Measurements from ENCODE around the gene DCUN1D5.

The DCUN1D5 gene

GRCh38 chr11:103085758-103086365 is 6.1 kb downstream of the DCUN1D5 start:
- Histone ChIP-seq H3K4me1 (ENCODE audit: control insufficient read depth, insufficient read depth, low read length) (peaks cover 4% of the 10 kb centered on the region), H3K36me3 (ENCODE audit: control insufficient read depth, insufficient read depth, low read length) (peaks cover 4% of the 10 kb centered on the region), H3K27me3 (ENCODE audit: control insufficient read depth, insufficient read depth, low read length) (no peaks in the 10 kb centered on the region), H3K9ac (ENCODE audit: low read depth, low read length) (no peak overlapping the region), H3K4me3 (ENCODE audit: low read depth, low read length) (no peak overlapping the region), H3K9me3 (ENCODE audit: control insufficient read depth, insufficient read depth, low read length) (no peaks in the 10 kb centered on the region)

- peaks cover 8% of the 10 kb centered on the region for H3K36me3 ChIP-seq (ENCODE audit: control insufficient read depth, insufficient read depth, low read length)
- no peaks in the 10 kb centered on the region for H3K4me1 ChIP-seq (ENCODE audit: control insufficient read depth, insufficient read depth, low read length)
- H3K9me3 ChIP-seq (ENCODE audit: control insufficient read depth, insufficient read depth, low read length): no peaks in the 10 kb centered on the region
- H3K27me3 ChIP-seq (ENCODE audit: control insufficient read depth, insufficient read depth, low read length): no peaks in the 10 kb centered on the region
- H3K4me3 ChIP-seq (ENCODE audit: low read depth, low read length): no peak overlapping the region
- H3K9ac ChIP-seq (ENCODE audit: low read depth, low read length): no peak overlapping the region
Observed at GRCh38 chr11:103079833-103080232, 12.1 kb downstream of the DCUN1D5 start.

- Histone ChIP-seq H3K36me3 (ENCODE audit: control insufficient read depth, insufficient read depth, low read length) (peaks cover 8% of the 10 kb centered on the region), H3K4me1 (ENCODE audit: control insufficient read depth, insufficient read depth, low read length) (no peaks in the 10 kb centered on the region), H3K9ac (ENCODE audit: low read depth, low read length) (no peak overlapping the region), H3K27me3 (ENCODE audit: control insufficient read depth, insufficient read depth, low read length) (no peaks in the 10 kb centered on the region), H3K4me3 (ENCODE audit: low read depth, low read length) (no peak overlapping the region), H3K9me3 (ENCODE audit: control insufficient read depth, insufficient read depth, low read length) (no peaks in the 10 kb centered on the region)
Observed at GRCh38 chr11:103078710-103079109, 13.2 kb downstream of the DCUN1D5 start.

GRCh38 chr11:103077554-103077953 is 14.4 kb downstream of the DCUN1D5 start:
- no peaks in the 10 kb centered on the region for H3K27me3 ChIP-seq (ENCODE audit: control insufficient read depth, insufficient read depth, low read length)
- H3K4me3 ChIP-seq (ENCODE audit: low read depth, low read length): no peak overlapping the region
- H3K9ac ChIP-seq (ENCODE audit: low read depth, low read length): no peak overlapping the region
- H3K36me3 ChIP-seq (ENCODE audit: control insufficient read depth, insufficient read depth, low read length): peaks cover 8% of the 10 kb centered on the region
- no peaks in the 10 kb centered on the region for H3K4me1 ChIP-seq (ENCODE audit: control insufficient read depth, insufficient read depth, low read length)
- no peaks in the 10 kb centered on the region for H3K9me3 ChIP-seq (ENCODE audit: control insufficient read depth, insufficient read depth, low read length)

- no peaks in the 10 kb centered on the region for H3K4me1 ChIP-seq (ENCODE audit: control insufficient read depth, insufficient read depth, low read length)
- no peak overlapping the region for H3K9ac ChIP-seq (ENCODE audit: low read depth, low read length)
- no peak overlapping the region for H3K4me3 ChIP-seq (ENCODE audit: low read depth, low read length)
- H3K27me3 ChIP-seq (ENCODE audit: control insufficient read depth, insufficient read depth, low read length): no peaks in the 10 kb centered on the region
- peaks cover 8% of the 10 kb centered on the region for H3K36me3 ChIP-seq (ENCODE audit: control insufficient read depth, insufficient read depth, low read length)
- H3K9me3 ChIP-seq (ENCODE audit: control insufficient read depth, insufficient read depth, low read length): no peaks in the 10 kb centered on the region
Observed at GRCh38 chr11:103076361-103076760, 15.6 kb downstream of the DCUN1D5 start.

- Histone ChIP-seq H3K27me3 (ENCODE audit: control insufficient read depth, insufficient read depth, low read length) (no peaks in the 10 kb centered on the region), H3K4me1 (ENCODE audit: control insufficient read depth, insufficient read depth, low read length) (peaks cover 2% of the 10 kb centered on the region), H3K4me3 (ENCODE audit: low read depth, low read length) (no peak overlapping the region), H3K9me3 (ENCODE audit: control insufficient read depth, insufficient read depth, low read length) (no peaks in the 10 kb centered on the region), H3K36me3 (ENCODE audit: control insufficient read depth, insufficient read depth, low read length) (no peaks in the 10 kb centered on the region), H3K9ac (ENCODE audit: low read depth, low read length) (no peak overlapping the region)
Observed at GRCh38 chr11:103071008-103071407, 21.0 kb downstream of the DCUN1D5 start.

GRCh38 chr11:103070142-103070541 is 21.8 kb downstream of the DCUN1D5 start:
- H3K36me3 ChIP-seq (ENCODE audit: control insufficient read depth, insufficient read depth, low read length): no peaks in the 10 kb centered on the region
- peaks cover 2% of the 10 kb centered on the region for H3K4me1 ChIP-seq (ENCODE audit: control insufficient read depth, insufficient read depth, low read length)
- H3K4me3 ChIP-seq (ENCODE audit: low read depth, low read length): no peak overlapping the region

GRCh38 chr11:103069367-103069766 is 22.6 kb downstream of the DCUN1D5 start:
- Histone ChIP-seq H3K27me3 (ENCODE audit: control insufficient read depth, insufficient read depth, low read length) (no peaks in the 10 kb centered on the region), H3K9ac (ENCODE audit: low read depth, low read length) (no peak overlapping the region), H3K36me3 (ENCODE audit: control insufficient read depth, insufficient read depth, low read length) (no peaks in the 10 kb centered on the region), H3K4me3 (ENCODE audit: low read depth, low read length) (no peak overlapping the region), H3K4me1 (ENCODE audit: control insufficient read depth, insufficient read depth, low read length) (peaks cover 2% of the 10 kb centered on the region), H3K9me3 (ENCODE audit: control insufficient read depth, insufficient read depth, low read length) (no peaks in the 10 kb centered on the region)

More at GRCh38 chr11:103070142-103070541, 21.8 kb downstream of the DCUN1D5 start:
- H3K9me3 ChIP-seq (ENCODE audit: control insufficient read depth, insufficient read depth, low read length): no peaks in the 10 kb centered on the region
- no peaks in the 10 kb centered on the region for H3K27me3 ChIP-seq (ENCODE audit: control insufficient read depth, insufficient read depth, low read length)
- no peak overlapping the region for H3K9ac ChIP-seq (ENCODE audit: low read depth, low read length)

- no peak overlapping the region for H3K4me3 ChIP-seq (ENCODE audit: low read depth, low read length)
- H3K9me3 ChIP-seq (ENCODE audit: control insufficient read depth, insufficient read depth, low read length): no peaks in the 10 kb centered on the region
- H3K4me1 ChIP-seq (ENCODE audit: control insufficient read depth, insufficient read depth, low read length): peaks cover 2% of the 10 kb centered on the region
- H3K36me3 ChIP-seq (ENCODE audit: control insufficient read depth, insufficient read depth, low read length): peaks cover 6% of the 10 kb centered on the region
- no peaks in the 10 kb centered on the region for H3K27me3 ChIP-seq (ENCODE audit: control insufficient read depth, insufficient read depth, low read length)
- no peak overlapping the region for H3K9ac ChIP-seq (ENCODE audit: low read depth, low read length)
Observed at GRCh38 chr11:103067118-103067517, 24.8 kb downstream of the DCUN1D5 start.

GRCh38 chr11:103061656-103062055 is 30.3 kb downstream of the DCUN1D5 start:
- H3K27me3 ChIP-seq (ENCODE audit: control insufficient read depth, insufficient read depth, low read length): no peaks in the 10 kb centered on the region
- H3K4me1 ChIP-seq (ENCODE audit: control insufficient read depth, insufficient read depth, low read length): no peaks in the 10 kb centered on the region
- H3K4me3 ChIP-seq (ENCODE audit: low read depth, low read length): no peak overlapping the region
- no peak overlapping the region for H3K9ac ChIP-seq (ENCODE audit: low read depth, low read length)
- H3K9me3 ChIP-seq (ENCODE audit: control insufficient read depth, insufficient read depth, low read length): no peaks in the 10 kb centered on the region
- peaks cover 8% of the 10 kb centered on the region for H3K36me3 ChIP-seq (ENCODE audit: control insufficient read depth, insufficient read depth, low read length)

- H3K4me1 ChIP-seq (ENCODE audit: control insufficient read depth, insufficient read depth, low read length): no peaks in the 10 kb centered on the region
- H3K36me3 ChIP-seq (ENCODE audit: control insufficient read depth, insufficient read depth, low read length): no peaks in the 10 kb centered on the region
Observed at GRCh38 chr11:103055221-103055890, 36.6 kb downstream of the DCUN1D5 start.

GRCh38 chr11:103053997-103054396 is 38.0 kb downstream of the DCUN1D5 start:
- Histone ChIP-seq H3K9me3 (ENCODE audit: control insufficient read depth, insufficient read depth, low read length) (no peaks in the 10 kb centered on the region), H3K27me3 (ENCODE audit: control insufficient read depth, insufficient read depth, low read length) (no peaks in the 10 kb centered on the region), H3K4me1 (ENCODE audit: control insufficient read depth, insufficient read depth, low read length) (no peaks in the 10 kb centered on the region), H3K36me3 (ENCODE audit: control insufficient read depth, insufficient read depth, low read length) (no peaks in the 10 kb centered on the region), H3K4me3 (ENCODE audit: low read depth, low read length) (no peak overlapping the region), H3K9ac (ENCODE audit: low read depth, low read length) (no peak overlapping the region)

More at GRCh38 chr11:103055221-103055890, 36.6 kb downstream of the DCUN1D5 start:
- Histone ChIP-seq H3K27me3 (ENCODE audit: control insufficient read depth, insufficient read depth, low read length) (no peaks in the 10 kb centered on the region), H3K9ac (ENCODE audit: low read depth, low read length) (no peak overlapping the region), H3K4me3 (ENCODE audit: low read depth, low read length) (no peak overlapping the region), H3K9me3 (ENCODE audit: control insufficient read depth, insufficient read depth, low read length) (no peaks in the 10 kb centered on the region)

Data from iPS-15b (cell line).